Panc1 (cell line): ENCODE measurements around the gene TIA1. TPM values are rescaled to one million over a fixed set of nuclear protein-coding genes. Genes with fewer than 3 reads are reported as not detected.

Experiments used
- ATAC-seq: fragments of 200-7000 bp; cut with Tn5 transposase; 2 replicates; pipeline ENCODE4 v1.9.1; 2020; ENCODE audit warnings: mild to moderate bottlenecking, moderate library complexity
- BruUV-seq: library from RNA; stranded (reverse); fragments of 400-500 nt; replicated peaks from 2 replicates; lab custom pipeline; 2021; lab: Mats Ljungman, UMichigan
- CTCF ChIA-PET: fragments of 300-600 bp; sonication (Branson Sonifier 250); formaldehyde crosslinking; loops from one replicate; lab custom pipeline; 2022; ENCODE audit warnings: antibody characterized with exemption; lab: Charles Lee
- POLR2A ChIA-PET: fragments of 300-600 bp; sonication (Branson Sonifier 250); formaldehyde crosslinking; loops from one replicate; lab custom pipeline; 2022; ENCODE audit warnings: antibody characterized with exemption; lab: Charles Lee
- DNase-seq: peaks from one replicate; pipeline ENCODE4 v3.0.0-alpha.2; 2010; ENCODE audit warnings: low read depth, low spot score
- H3K27ac ChIP-seq: 2 replicates; pipeline ENCODE4 v1.5.1; 2011; ENCODE audit warnings: mild to moderate bottlenecking, low read length, inconsistent platforms
- H3K27me3 ChIP-seq: fragments of 200-500 bp; sonication (Bioruptor generic); 2 replicates; pipeline ENCODE4 v1.6.0; 2014; ENCODE audit warnings: low read length, inconsistent platforms; ENCODE audit not compliant: control insufficient read depth, insufficient read depth
- H3K36me3 ChIP-seq: fragments of 200-500 bp; sonication (Bioruptor generic); 2 replicates; pipeline ENCODE4 v1.5.1; 2014; ENCODE audit warnings: inconsistent platforms, mild to moderate bottlenecking, low read length, moderate library complexity; ENCODE audit not compliant: control insufficient read depth, insufficient read depth
- H3K4me1 ChIP-seq: 2 replicates; pipeline ENCODE4 v1.5.1; 2011; ENCODE audit warnings: inconsistent platforms, mild to moderate bottlenecking, low read length, moderate library complexity; ENCODE audit not compliant: control insufficient read depth, insufficient read depth
- H3K4me3 ChIP-seq, 2 experiments: 2 replicates each; pipeline ENCODE4 v1.5.1; 2011 to 2012; ENCODE audit warnings: low read depth in 2 of 2, low read length in 2 of 2, mild to moderate bottlenecking in 2 of 2, inconsistent platforms in 1 of 2, moderate library complexity in 1 of 2
- H3K9me3 ChIP-seq: fragments of 200-500 bp; sonication (Bioruptor generic); 2 replicates; pipeline ENCODE4 v1.5.1; 2014; ENCODE audit warnings: low read depth, mild to moderate bottlenecking, inconsistent platforms, low read length, moderate library complexity; ENCODE audit not compliant: control insufficient read depth, insufficient read depth
- CTCF ChIP-seq: fragments of 450-650 bp; IDR thresholded peaks from 2 replicates; pipeline ENCODE4 v1.5.1; 2017; ENCODE audit warnings: mild to moderate bottlenecking
- POLR2AphosphoS5 ChIP-seq: IDR thresholded peaks from 2 replicates; pipeline ENCODE4 v1.6.1; 2012; ENCODE audit warnings: mild to moderate bottlenecking, low read depth, low read length, moderate library complexity
- REST ChIP-seq, 2 experiments: IDR thresholded peaks; 2 replicates each; pipeline ENCODE4 v1.6.1; 2011 to 2012; ENCODE audit warnings: low read depth in 2 of 2, control low read depth in 1 of 2, low read length in 1 of 2, mild to moderate bottlenecking in 1 of 2, moderate library complexity in 1 of 2; ENCODE audit not compliant: insufficient read depth in 1 of 2
- SIN3A ChIP-seq: IDR thresholded peaks from 2 replicates; pipeline ENCODE4 v1.6.1; 2012; ENCODE audit warnings: low read depth, mild to moderate bottlenecking, low read length, moderate library complexity, borderline replicate concordance; ENCODE audit not compliant: insufficient read depth
- TCF7L2 ChIP-seq: IDR thresholded peaks from 2 replicates; pipeline ENCODE4 v1.6.1; 2011; ENCODE audit warnings: mild to moderate bottlenecking, low read depth, low read length, inconsistent platforms
- in situ Hi-C: cut with HindIII; loops from 2 replicates; pipeline ENCODE4 v1.10.0; 2016; ENCODE audit warnings: low sequenced_read_pairs, low pct_unique_long_range_greater_than_20kb
- intact Hi-C: fragments of 100-400 bp; cut with micrococcal nuclease; formaldehyde crosslinking; loops from one replicate; pipeline ENCODE4 v1.10.0; 2022; ENCODE audit not compliant: unreplicated experiment
- total RNA-seq: library from RNA; stranded (reverse); gene quantifications from one replicate; pipeline ENCODE4 v1.2.1, GENCODE V29; 2021; ENCODE audit not compliant: unreplicated experiment

The TIA1 gene
- total RNA-seq, 1 experiment from 2014 or later, result 113 TPM

GRCh38 chr2:70202236-70202806 is 46.1 kb downstream of the TIA1 start:
- ATAC-seq, result no peak

GRCh38 chr2:70201831-70202230 is 46.6 kb downstream of the TIA1 start:
- in situ Hi-C loops, result no loop called here
- DNase-seq (no peak), ATAC-seq (no peak)
- no TSS peak for BruUV-seq
- Histone ChIP-seq H3K27me3 (no peaks in the 10 kb centered on the region), H3K27ac (no peak overlapping the region), H3K4me3 (no peak overlapping the region), H3K4me1 (no peaks in the 10 kb centered on the region), H3K9me3 (no peaks in the 10 kb centered on the region), H3K36me3 (no peaks in the 10 kb centered on the region)
- intact Hi-C loops, result no loop called here
- ChIA-PET POLR2A (no interaction called here), CTCF (no interaction called here)
- TF ChIP-seq SIN3A (no peak), POLR2AphosphoS5 (no peak), CTCF (no peak), REST (IDR thresholded peaks at IDR 0.05; ENCODE audit: insufficient read depth in 1 of 2, low read depth in 2 of 2, low read length in 1 of 2) (no peak), TCF7L2 (no peak)

More at GRCh38 chr2:70202236-70202806, 46.1 kb downstream of the TIA1 start:
- no peaks in the 10 kb centered on the region for H3K9me3 ChIP-seq
- H3K27ac ChIP-seq, result no peak overlapping the region
- TF ChIP-seq POLR2AphosphoS5, result no peak; the same call in 1 of the 2 replicates
- no peak for TF ChIP-seq TCF7L2
- TF ChIP-seq SIN3A, result no peak
- TF ChIP-seq CTCF, result no peak
- TF ChIP-seq REST (IDR thresholded peaks at IDR 0.05; ENCODE audit: insufficient read depth in 1 of 2, low read depth in 2 of 2, low read length in 1 of 2), result no peak
- H3K4me1 ChIP-seq, result no peaks in the 10 kb centered on the region
- in situ Hi-C loops, result no loop called here
- CTCF ChIA-PET, result no interaction called here
- intact Hi-C loops, result no loop called here
- H3K4me3 ChIP-seq, result no peak overlapping the region
- DNase-seq, result no peak
- no peaks in the 10 kb centered on the region for H3K36me3 ChIP-seq
- POLR2A ChIA-PET, result no interaction called here
- no peaks in the 10 kb centered on the region for H3K27me3 ChIP-seq
- no TSS peak for BruUV-seq
